GM18520 (cell line): Measurements from ENCODE around the gene MAPK8.
"Not testable (repeated sequence)": the region's sequence is repeated elsewhere in the genome, so short reads cannot be mapped to it uniquely, and the experiment has no call there.

Source experiments
- ATAC-seq: cut with Tn5 transposase; IDR thresholded peaks from one replicate; pipeline ENCODE4 v1.9.1; 2021; ENCODE audit not compliant: unreplicated experiment

Gene MAPK8

DNA sequence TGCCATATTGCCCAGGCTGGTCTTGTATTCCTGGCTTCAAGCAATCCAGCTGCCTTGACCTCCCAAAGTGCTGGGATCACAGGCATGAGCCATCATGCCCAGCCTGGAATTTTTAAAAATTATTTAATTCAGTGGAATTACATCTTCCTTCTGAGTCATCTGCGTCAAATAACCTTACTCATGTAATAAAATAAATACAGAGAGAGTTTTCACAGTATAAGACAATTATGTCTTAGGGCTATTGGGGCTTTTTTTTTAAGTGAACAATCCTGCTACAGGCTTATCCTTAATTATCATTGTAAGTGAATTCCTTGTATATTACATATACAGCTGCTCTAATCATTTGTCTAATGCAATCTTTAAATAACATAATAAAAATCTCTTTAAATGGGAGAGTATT, 108.3 kb downstream of the MAPK8 start:
- ATAC-seq, result no peak

DNA sequence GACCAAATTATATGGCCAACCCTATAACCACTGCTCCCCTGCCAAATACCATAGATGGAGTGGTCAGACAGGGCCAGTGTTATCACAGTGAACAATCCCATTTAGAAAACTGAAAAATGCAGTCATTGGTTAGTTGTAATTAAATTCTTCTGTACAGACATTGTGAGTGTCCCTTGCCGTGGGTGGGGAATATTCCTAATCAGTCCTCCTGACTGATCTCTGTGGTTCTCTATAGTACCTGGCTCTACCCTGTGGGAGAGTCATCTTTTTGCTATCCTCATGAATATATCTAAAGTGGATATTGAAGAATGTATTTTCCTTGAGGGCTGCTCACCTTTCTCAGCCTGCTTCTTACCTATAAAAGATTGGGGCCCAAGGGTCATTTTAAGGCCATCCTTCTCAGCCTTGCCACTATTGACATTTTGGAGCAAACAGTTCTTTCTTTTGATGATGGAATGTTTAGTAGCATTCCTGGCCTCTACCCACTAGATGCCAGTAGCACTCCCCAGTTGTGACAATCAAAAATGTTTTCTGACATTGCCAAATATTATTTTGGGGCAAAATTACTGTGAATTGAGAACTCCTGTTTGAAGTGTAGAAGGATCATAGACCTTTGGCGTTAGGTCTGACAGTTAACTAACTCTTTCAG, 110.2 kb downstream of the MAPK8 start:
- ATAC-seq, result no peak

DNA sequence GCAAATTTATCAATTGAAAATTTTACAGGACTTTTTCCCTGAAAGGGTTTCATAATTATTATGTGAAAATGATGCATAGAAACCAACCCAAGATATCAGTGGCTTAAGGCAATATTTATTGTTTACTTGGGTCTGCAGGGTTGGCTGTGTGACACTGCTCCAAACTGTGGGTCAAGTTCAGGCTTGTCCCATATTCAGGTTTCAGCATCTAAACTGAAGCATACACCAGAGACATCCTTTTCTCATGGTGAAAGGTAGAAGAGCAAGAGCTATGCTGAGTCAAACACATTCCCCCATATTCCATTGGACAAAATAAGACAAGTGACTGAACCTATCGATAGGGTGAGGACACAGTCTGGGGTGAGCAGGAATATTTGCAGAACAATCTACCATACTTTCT, 110.9 kb downstream of the MAPK8 start:
- no peak for ATAC-seq

DNA sequence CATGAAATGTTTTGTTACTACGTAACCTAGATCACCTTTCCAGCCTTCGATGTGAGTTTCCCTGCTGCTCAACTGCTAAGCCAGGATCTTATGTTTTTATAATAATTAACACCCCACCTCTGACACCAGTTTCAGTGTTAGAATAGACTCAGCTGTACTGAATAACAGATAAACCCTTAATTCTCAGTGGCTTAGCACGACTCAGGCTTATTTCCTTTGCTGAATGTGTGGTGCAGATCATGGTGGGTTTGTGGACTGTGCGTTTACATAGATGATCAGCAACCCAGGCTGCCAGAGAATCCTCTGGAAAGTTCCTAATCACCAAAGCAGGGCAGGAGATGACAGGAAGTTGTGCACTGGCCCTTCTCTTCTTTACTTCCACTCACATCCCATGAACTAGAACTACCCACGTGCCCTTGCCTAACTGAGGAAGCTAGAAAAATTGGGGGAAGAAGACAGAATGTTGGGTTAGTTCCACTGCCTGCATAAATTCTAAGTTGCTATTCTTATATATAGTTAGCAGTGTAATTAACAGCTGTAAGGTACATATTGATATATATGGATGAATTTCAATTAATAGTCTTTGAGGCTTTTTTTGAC, 111.8 kb downstream of the MAPK8 start:
- ATAC-seq, result no peak

DNA sequence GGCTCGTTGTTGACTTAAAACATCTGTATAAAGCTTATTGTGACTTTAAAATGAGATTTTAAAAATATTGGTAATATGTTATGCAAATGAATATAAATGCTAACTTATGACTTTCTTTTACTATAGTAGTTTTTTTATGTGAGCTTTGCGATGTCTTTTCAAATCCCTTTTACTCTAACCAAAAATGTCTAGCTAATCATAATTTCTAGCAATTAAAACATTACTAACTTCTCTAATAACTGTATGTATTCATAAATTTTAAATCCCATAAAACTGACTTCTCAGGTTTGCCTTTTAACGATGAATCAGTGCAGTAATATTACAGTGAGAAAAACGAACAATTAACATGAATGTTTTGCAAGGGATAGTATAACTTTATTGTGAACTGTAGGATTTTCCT, 113.2 kb downstream of the MAPK8 start:
- ATAC-seq, result no peak

DNA sequence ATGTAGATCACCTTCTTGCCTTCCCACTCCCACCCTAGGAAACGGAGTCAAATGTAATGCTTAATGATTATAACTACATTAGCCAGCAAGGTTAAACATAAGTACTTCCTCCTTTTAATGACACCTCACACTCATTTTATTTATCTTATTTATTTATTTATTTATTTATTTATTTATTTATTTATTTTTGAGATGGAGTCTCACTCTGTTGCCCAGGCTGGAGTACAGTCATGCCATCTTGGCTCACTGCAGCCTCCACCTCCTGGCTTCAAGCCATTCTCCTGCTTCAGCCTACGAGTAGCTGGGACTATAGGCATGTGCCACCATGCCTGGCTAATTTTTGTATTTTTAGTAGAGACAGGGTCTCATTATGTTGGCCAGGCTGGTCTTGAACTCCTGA, 115.4 kb downstream of the MAPK8 start:
- ATAC-seq, result not testable (repeated sequence)

DNA sequence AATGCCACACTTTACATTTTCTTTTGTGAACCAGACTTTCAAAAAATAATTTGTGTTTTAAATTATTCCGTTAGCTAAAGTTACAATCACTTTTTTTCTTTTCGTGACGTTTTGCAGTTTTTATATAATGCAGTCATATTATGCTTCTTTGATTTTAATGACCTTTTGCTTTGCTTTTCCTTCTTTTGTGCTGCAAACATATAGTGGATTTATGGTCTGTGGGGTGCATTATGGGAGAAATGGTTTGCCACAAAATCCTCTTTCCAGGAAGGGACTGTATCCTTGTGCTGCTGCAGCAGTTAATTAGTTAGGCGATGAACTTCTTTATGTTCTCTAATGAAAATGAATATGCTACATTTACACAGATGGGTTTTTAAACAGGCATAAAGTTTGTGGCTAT, 117.4 kb downstream of the MAPK8 start:
- no peak for ATAC-seq

DNA sequence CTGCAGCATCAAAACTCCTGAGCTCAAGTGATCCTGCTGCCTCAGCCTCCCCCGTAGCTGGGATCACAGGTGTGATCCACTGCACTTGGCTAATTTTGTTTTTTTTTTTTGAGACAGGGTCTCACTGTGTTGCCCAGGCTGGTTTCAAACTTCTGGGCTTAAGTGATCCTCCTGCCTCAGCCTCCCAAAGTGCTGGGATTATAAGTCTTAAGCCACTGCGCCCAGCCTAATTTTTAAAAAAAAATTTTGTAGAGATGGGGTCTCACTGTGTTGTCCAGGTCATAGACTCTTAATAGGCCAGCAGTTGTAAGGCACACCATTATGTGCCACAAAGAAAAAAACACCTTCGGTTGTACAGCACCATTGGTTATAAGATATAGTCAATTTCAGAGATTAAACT, 122.4 kb downstream of the MAPK8 start:
- no peak for ATAC-seq

DNA sequence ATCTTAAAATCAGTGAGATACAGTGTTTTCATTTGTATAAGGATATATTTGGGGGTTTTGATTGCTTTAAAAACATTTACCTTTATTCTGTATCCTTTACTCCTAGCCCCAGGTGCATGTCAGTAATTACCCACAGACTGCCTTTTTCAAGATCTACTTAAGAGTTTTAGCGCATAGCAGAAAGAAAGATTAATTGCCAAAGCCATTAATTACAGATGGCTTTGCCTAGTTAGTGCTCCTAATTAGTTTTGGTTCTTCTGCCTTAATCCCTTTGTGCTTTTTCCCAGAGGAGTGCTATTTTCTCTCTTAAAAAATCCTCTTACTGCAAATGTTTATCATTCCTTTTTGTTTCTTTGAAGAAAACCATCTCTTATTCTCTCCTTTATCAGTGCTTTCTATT, 122.8 kb downstream of the MAPK8 start:
- no peak for ATAC-seq

DNA sequence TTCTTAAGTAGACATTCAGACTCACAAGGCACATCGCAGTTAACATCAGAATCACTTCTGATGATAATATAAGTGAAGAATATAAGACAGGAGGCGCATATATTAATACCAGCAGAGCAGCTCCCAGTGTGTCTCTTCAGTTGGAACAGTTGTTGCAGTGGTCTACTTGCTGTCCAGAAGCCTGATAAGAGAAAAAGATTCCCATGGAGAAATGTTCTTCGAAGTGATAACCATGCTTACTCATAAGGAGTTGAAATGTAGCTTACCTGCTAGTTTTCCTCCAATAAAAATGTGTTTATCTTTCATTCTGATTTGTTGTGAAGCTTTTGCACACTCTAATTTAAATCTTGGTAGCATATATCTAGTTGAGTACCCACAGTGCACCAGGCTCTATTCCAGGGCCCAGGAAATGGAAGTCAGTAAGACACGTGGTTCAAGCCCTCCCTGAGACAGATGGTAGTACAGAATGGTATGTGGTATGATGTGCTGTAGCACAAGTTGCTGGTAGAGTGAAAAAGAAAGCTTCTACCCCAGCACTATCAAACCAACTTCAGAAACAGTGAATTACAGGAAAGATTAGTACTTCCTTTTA, 124.0 kb downstream of the MAPK8 start:
- ATAC-seq, result no peak

DNA sequence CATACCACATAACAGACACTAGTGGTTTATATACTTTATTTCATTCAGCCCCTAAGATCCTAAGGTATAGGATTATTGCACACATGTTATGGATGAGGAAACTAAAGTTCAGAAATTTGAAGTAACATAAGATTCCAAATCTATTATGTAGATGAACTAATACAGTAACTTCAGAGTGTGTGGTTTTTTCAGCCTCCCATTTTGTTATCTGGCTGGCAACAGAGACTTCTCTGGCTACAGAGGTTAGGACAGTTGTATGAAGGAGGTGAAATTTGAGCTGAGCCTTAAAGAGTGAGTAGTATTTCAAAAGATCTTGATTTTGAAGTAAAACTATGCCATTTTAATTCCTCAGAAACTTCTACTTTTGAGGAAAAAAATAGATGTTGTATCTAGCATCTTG, 125.4 kb downstream of the MAPK8 start:
- no peak for ATAC-seq

DNA sequence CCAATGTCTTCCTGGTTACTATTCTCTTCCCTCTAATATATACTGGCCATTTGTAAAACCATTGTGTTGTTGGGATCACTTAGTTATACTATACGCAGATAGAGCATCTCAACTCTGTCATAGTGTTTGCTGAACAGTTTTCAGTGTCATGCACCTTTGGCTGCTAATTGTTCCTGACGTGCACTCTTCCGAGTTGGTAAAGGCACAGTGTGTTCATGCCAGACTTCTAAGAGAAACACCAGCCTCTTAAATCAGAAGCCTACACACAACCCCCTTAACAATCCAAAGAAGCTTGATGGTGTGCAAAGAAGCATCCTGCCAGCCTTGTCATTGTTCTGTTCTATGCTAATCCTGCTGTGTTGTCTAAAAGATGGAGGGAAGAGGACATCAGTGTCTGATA, 131.1 kb downstream of the MAPK8 start:
- no peak for ATAC-seq

DNA sequence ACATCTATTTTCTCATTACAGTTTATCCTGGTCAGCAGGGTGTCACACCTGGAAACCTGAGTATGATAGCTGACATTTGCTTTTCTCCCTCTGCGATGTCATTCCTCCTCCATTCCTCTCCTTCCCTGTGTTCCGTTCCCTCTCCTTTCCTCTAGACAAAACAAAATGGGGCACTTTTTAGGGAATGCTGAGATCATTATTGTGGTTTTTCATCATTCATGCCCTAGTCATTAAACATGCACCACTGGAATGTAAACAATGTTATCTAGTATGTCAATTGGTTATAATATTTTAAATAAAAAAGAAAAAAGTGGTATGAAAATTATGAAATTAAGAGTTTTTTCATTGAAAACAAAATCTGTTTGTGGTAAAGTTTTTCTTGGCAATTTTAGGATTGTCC, 132.6 kb downstream of the MAPK8 start:
- ATAC-seq, result no peak

DNA sequence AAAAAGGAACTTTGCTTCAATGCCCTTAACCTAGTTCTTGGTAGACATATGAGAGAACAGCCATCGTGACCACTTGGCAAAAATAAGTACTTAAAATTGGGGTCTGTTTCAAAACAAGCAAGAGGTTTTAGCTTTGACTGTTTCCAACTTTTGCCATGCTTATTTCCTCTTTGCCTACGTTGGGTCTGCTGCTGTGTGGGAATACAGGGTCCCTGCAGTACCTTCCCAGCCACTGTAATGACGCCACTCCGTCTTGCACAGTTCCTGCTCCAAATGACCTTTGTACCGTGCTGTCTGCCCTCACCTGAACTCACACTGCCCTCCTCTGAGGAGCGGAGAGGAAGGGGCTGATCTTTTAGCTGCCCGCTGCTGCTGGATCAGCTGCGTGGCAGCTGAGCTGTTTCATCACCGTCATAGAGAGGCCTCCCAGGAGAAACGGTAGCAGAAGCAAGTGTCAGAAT, 133.1 kb downstream of the MAPK8 start:
- ATAC-seq, result no peak

DNA sequence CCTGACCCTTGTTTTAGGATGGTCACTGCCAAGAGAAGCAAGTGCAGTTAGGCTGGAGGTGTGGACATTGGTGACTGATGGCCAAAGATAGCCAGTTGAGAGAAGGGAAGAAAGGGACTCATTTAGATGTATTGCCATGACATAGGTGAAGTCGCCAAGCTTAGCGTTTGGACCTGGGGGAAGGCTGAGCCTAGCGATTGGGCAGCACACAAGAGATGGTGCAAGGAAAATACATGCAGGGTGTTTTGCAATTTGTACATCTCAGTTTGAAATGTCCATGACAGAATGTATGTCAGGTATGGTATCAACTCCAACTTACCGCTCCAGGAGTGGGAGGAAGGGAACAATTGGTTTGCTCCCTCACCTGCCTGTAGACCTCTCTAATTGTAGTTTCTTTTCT, 134.3 kb downstream of the MAPK8 start:
- no peak for ATAC-seq

DNA sequence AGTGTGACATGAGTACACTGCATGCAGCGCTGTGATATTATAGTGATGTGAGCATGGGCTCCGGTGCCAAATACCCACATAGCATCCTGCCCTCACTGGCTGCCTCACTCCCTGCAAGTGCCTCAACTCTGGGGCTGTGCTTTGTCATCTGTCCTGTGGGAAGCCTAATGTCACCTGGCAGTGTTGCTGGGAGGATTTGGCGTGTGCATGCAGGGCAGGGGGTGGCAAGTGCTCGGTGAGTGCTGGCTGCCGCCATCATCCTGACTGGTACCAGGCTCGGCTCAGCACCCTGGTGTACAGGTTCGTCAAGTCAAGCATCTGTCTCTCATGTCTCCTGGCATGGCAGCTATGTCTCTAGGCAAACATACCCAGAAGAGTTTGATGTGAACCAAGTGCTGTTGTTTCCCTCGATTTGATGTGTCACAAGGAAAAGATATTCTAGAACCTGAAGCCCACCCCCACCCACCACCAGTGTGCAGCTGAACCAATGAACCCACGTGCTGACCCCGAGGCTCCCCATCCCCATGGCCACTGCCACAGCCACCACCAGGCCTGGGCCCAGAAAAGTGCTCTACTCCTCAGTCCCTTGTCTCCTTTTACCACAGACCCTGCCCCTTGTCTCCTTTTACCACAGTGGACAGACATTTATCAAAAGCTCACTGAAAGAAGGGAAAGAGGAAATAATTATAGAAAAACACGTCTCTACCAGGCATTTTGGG, 135.8 kb downstream of the MAPK8 start:
- ATAC-seq, result no peak

DNA sequence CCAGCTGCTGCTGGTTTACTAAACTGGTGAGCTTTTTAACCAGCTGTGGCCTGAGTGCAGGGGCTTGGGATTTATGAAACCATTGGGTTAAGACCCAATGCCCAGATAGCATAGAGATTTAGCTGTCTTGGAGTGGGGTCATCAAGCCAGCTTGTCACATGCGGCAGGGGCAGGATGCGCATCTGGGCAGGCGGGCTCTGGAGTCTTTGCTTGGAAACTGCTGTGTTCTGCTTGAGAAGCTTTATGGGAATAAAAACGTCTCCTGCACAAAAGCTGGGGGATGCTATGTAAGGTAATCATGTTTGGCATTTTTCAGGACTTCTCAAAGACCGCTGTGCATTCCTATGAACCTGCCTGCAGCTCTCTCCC, 136.3 kb downstream of the MAPK8 start:
- ATAC-seq, result no peak

DNA sequence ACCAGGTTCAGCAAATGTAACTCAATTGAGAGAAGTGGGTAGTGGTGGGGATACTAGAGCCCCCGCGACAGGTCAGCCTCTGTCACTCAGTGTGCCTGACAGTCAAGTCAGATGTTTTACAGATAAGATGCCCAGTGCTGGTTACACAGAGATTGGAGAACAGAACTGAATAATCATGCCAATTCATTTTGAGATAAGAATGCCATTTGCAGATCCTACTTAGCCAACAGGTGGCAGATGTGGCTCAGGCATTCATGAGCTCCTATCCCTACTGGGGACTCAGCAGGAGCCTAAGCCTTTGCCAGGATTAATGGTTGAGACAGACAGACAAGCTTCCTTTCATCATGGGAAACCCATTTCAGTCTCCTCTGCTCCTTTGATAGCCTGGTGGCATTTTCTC, 137.8 kb downstream of the MAPK8 start:
- ATAC-seq, result no peak

DNA sequence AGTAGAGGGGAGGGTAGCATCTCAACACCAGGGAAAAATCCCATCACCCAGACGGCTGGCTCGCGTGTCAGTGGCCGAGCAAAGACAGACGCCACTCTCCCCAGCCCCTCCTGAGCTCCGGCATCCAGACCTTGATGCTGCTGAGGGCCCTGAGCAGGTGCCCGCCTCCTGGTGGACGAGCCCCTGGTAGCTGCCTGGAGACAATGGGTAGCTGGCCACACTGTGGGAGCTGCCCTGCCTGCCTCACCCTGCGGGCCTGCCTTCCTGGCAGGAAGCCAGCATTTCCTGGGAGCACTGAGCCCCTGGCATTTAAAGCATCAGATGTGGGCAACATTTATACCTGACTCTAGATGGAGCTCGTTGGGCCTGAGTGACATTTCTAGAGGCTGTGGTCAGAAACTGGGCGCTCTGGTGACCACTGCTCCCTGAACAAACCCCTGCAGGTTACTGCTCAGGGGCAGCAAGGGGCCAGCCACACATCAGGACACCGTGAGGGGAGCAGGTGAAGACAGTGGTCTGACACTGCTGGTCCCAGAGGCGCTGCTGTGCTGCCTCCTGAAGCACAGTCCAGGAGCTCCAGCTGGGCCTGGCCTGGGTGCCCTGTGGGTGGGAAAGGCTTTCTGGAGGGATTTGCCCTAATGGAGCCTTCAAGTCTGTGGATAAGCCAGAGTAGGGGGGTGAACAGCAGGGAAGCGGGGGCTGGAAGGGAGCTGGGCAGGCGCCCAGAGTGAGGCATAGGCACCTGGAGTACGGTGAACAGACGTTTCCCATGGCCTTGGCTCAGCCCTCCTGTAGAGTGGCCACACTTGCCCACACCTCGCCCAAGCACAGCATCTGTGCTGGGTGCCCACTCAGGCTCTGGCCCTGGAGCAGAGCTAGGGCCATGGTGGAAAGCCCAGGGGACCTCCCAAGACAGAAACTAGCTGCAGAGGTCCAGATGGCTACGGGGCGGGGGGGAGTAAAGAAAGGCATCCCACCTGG, 138.7 kb downstream of the MAPK8 start:
- no peak for ATAC-seq

DNA sequence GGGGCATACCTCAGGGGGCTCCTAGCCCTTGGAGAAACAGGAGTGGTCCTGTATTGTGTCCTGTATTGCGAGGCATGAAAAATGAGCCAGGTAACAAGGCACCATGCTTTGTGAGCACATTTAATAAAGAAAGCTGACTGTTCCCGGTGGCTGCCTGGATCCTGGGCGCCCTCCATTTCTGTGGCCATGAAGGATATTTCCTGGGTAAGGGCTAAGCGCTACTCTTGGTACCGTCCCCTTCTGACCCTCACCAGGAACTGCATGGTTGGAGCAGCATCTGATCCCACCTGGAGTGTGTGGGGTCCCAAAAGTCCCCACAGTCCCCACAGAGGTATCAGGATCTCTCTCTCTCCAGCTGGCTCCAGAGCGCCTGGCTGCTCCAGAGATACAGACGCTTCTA, 139.5 kb downstream of the MAPK8 start:
- ATAC-seq, result no peak

DNA sequence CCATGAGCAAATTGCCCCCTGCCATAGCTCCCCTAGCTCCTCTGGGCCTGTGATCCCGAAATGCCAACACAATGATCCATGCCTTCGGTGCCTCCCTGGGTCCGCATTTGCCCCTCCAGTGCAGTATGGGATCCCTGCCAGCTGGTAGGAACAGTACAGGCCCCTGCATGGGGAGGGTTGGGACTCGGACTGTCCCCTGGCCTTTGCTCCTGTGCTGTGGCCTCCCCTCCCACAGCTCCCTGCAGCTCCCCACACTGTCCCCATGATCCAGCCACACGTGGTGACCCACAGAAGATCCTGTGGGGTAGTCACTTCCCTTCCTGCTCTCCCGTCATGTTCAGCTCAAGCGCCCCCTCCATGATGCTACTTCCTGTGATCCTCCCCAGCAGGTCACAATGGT, 140.3 kb downstream of the MAPK8 start:
- ATAC-seq, result no peak
